ENCODE results near the gene P2RX3. TPM values are rescaled to one million over a fixed set of nuclear protein-coding genes. Genes with fewer than 3 reads are reported as not detected.
"Not testable (repeated sequence)": the region's sequence is repeated elsewhere in the genome, so short reads cannot be mapped to it uniquely, and the experiment has no call there.

Gene P2RX3
- polyA plus RNA-seq (ENCODE audit: insufficient read length in 12 of 12): 1 to 10 TPM in 10 of 12 donors, not detected in 2; 1.6 to 5.6 (median 4.1) TPM
- long read RNA-seq, donor 1, partial matches to known transcripts: 0 of 2 reads
- long read RNA-seq, donor 1, other reads (novel, unspliced or antisense): 0 of 2 reads
- long read RNA-seq, donor 2, partial matches to known transcripts: 0 of 2 reads
- long read RNA-seq, donor 2, other reads (novel, unspliced or antisense): 0 of 2 reads
- long read RNA-seq, donor 3, partial matches to known transcripts: 0 of 2 reads
- long read RNA-seq, donor 3, other reads (novel, unspliced or antisense): 0 of 2 reads
- long read RNA-seq, donor 4: 0 reads
- long read RNA-seq, donor 5: 0 reads
- long read RNA-seq, donor 6, partial matches to known transcripts: 0 of 1 reads
- long read RNA-seq, donor 6, other reads (novel, unspliced or antisense): 0 of 1 reads
- long read RNA-seq, donor 7, partial matches to known transcripts: 0 of 1 reads
- long read RNA-seq, donor 7, other reads (novel, unspliced or antisense): 0 of 1 reads
- long read RNA-seq, donor 8, partial matches to known transcripts: 0 of 1 reads
- long read RNA-seq, donor 8, other reads (novel, unspliced or antisense): 0 of 1 reads
- long read RNA-seq, donor 9: 0 reads
- long read RNA-seq, donor 10, partial matches to known transcripts: 0 of 2 reads
- long read RNA-seq, donor 10, other reads (novel, unspliced or antisense): 0 of 2 reads
- long read RNA-seq, donor 11, partial matches to known transcripts: 0 of 2 reads
- long read RNA-seq, donor 11, other reads (novel, unspliced or antisense): 0 of 2 reads

DNA sequence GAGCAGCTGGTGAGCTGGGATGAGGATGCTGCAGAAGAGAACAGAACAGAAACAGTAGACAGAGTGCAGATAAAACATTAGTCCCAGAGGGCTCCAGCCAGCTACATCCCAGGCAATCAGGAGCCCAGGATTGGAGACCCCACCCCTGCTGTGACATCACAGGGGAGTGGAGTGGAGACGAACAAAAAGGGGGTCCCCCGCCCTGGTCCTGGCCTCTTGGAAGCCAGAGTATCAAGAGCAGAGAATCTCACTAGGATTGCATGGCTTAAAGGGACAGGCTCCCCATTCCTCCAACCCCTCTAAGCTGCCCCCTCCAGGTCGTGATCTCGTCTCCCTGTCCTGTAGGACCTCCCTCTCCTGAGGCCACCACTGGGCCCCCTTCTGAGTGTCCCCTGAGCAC is at the start of gene P2RX3:
TSS of gene P2RX3 (plus strand) at position 211 of the 400 bp plus-strand sequence. CDS start 199 bp downstream, outside the sequence.
- DNase-seq: no peak

- DNase-seq: no peak
These were observed 49.2 kb upstream of the P2RX3 start for GRCh38 chr11:57288771-57289579.

DNA sequence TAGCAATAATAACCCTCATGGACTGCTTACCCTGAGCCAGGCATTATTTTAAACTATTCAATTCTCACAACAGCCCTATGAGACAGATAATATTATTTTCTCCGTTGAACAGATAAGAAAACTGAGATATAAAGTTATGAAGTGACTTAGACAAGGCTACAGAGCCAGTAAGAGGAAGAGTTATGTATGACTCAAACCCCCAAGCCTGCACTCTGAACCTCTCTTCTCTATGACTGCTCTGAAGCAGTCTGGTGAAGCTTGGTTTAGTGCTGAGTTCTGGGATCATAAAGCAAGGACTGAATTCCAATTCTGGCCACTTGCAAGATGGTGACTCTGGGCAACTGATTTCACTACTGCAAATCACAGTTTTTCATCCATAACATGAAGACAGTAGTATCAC is 47.9 kb upstream of the P2RX3 start:
- DNase-seq: no peak

DNA sequence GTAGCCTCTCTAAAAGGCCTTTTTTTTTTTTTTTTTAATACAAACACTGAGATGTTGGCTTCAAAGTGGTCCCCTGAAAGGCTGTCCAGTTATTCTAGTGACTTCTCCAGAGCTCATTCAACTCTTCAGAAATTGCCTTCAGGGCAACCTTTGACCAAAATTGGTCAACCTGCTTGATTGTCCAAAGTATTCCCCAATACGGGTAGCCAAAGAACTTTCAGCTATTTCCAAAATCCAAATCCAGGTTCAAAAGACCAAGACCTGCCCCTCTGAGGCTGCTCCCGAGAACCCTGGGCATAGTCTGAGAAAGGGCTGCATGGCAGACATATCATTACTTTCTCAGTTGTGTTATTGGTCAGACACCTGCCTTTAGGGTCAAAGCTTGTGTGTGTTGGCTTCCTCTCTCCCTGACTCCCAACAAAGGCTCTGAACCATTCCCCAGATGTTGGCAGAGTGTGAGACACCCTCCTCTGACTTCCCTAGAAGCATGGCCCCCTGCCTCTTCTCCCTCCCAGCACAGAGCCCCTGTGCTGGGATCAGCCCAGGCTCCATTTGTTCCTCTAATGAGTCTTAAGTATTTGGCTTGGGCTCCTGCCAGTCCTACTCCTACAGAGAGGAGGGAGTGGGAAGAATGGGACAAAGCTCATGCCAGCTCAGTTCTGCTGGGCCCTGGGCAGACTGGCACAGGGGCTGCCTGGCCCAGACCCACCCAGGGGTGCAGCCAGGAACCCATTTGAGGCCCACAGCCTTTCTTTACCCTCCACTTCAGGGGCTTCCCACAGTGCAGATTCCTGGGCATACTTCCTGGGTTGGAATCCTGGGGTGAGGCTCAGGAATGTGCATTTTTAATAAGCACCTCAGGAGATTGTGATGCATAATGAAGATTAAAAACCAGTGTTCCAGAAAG is 43.7 kb upstream of the P2RX3 start:
- DNase-seq: no peak

GRCh38 chr11:57296205-57296604 is 41.9 kb upstream of the P2RX3 start:
- DNase-seq: not testable (repeated sequence)

- no peak for DNase-seq
These were observed 40.9 kb upstream of the P2RX3 start for GRCh38 chr11:57297221-57297620.

DNA sequence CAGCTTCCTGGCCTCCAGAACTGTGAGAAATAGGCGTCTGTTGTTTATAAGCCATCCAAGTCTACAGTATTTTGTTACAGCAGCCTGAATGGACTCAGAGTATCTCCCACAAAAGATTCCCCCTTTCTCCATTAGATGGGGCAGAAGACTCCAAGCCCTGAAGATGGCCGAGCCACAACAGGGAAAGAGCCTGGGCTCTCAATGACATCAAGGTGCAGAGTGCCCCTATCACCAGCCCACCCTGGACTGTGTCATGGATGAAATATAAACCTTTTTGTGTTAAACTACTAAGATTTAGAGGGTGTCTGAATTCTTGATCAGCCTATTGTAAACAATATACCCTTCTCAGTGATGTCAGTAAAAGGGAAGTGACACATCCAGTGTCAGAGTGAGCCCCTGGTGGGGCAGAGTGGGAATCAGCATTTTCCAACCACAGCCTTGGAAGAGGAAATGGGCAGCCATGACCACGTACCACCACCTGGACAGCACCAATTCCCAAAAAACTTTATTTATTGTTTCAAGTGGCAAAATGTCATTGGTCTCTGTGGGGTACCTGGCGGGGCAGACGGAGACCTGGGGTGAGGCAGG is 38.9 kb upstream of the P2RX3 start:
- DNase-seq: no peak

DNA sequence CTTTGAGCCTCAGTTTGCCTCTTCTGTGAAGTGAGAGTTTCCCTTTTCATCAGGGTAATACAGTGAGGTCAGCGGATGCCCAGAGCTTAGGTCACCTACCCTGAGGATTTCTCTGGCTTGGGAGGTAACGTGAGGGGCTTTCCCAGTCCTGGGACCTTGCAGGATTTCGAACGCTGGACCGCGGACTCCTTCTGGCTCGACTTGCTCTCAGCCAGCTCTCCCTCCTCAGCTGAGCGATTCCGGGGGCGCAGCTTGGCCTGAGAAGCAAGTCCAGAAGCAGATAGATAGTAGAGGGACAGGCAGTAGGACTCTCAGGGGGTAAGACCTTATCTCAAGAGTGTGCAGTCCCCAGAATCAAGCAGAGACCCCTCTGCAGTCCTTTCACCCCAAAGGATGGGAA is 37.4 kb upstream of the P2RX3 start:
- DNase-seq: no peak

- no peak for DNase-seq
These were observed 36.3 kb upstream of the P2RX3 start for GRCh38 chr11:57301711-57302423.

DNA sequence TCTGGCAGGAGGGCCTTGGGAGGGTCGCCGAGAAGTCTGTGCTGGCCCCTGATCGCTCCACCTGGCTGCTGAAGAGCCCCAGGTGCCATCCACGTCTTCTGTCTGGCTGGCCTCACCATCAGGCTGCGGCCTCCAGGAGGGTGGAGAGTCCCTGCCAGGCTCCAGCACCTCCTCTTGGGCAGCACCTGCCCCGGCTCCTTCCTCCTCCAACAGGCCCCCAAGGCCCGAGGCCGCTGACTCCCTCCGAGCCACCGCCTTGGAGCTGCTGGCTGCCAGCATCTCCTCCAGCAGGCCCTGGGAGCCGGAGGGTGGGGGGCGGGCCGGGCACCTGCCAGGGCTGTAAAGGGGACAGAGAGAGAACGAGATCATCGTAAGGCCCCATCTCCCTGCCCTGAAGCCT is 35.7 kb upstream of the P2RX3 start:
- no peak for DNase-seq

- no peak for DNase-seq
These were observed 34.7 kb upstream of the P2RX3 start for GRCh38 chr11:57303280-57303989.

DNA sequence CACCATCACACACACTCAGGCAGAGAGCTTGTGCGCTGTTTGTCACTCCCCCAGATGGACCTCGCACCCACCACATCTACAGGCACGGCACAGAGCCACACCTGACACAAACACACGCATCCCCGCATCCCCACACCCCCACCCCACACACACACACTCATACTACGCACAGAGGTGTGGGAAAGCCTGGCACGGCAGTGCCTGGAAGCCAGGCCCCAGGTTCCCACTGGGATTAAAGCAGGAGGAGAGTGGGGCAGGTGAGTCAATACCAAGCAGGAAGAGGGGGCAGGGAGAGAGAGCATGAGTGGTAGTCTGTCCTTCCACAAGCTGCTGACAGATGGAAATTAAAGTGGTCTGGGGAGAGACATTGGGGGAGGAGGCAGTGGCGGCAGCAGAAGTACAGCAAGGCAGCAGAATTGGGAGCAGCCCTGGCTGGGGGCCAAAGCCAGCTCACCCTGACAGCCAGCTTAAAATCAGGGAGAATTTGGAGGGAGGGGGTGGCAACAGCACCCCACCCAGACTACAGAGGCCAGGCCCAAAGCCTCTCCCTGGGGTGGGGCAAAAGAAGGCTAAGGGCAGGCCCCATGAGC is 34.1 kb upstream of the P2RX3 start:
- no peak for DNase-seq

GRCh38 chr11:57305523-57305922 is 32.6 kb upstream of the P2RX3 start:
- no peak for DNase-seq

- DNase-seq: no peak
These were observed 31.8 kb upstream of the P2RX3 start for GRCh38 chr11:57306161-57306876.

GRCh38 chr11:57306940-57307565 is 31.1 kb upstream of the P2RX3 start:
- DNase-seq: no peak

DNA sequence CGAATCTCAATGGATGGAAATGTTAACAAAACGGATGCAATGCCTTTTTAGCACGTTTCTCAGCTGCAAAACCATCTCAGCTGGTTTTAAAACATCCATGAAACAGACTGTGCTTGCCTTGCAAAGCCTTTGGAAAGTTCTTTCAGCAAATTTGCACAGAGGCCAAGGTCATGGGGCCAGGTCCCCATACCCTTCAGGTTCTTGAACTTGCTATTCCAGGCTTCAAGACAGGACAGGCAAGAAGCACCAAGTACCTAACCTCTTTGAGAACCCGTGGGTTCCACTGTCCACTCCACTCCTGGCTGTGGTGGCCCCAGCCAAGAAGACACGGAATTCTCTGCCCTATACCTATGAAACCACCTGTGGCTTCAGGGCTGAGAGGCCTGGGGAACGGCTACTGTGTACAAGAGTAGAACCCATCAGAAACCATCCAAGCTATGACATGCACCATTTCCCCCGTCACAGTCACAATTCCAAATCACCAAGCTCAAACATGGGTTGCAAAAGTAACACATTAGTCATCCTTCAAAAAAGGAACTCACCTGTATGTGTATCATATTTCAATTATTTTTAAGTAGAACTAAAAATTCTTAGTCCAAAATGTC is 30.4 kb upstream of the P2RX3 start:
- no peak for DNase-seq

DNA sequence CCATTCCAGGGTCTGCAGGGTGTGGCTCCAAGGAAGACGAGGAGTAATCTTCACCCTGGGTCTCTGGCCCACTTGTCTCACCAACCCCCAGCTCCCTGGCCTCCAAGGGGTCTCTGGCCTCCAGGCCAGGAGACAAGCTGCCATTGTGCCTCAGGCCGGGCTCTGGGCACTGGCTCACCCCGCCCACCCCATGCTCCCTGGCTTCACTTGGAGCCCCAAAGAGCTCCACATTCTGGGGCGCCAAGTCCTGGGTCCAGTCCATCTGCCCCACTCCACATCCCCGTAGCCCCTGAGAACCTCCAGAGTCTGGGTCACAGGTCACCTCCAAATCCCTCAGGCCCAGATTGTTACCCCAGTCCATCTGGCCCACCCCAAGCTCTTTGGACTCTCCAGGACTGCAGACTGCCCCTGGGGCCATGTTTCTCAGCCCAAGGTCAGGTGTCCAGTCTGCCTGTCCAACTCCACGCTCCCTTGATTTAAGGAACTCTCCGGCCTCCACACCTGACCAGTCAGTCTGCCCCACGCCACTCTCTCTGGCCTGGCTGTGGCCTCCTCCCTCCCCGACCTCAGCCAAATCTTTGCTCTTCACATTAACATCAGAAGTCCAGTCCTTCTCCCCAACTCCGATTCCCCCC is 29.6 kb upstream of the P2RX3 start:
- no peak for DNase-seq

Measured in muscle of arm (tissue), 14 donors.